T follicular helper cell (primary cell): ENCODE measurements around the gene ASPSCR1.
A peak's percentile ranks its signal among the peaks of the same experiment; 100 is the strongest.
"Not testable (repeated sequence)": the region's sequence is repeated elsewhere in the genome, so short reads cannot be mapped to it uniquely, and the experiment has no call there.

Experiments
- DNase-seq: peaks from one replicate; pipeline ENCODE4 v3.0.0-alpha.2; 2020; ENCODE audit warnings: low read depth

The ASPSCR1 gene

GRCh38 chr17:81941484-81942166 lies 35.8 kb upstream of the ASPSCR1 start:
- no peak for DNase-seq

GRCh38 chr17:81942167-81942553 lies 35.3 kb upstream of the ASPSCR1 start:
- DNase-seq = no peak

- DNase-seq = no peak
These were observed 32.6 kb upstream of the ASPSCR1 start for GRCh38 chr17:81944858-81945257.

GRCh38 chr17:81947189-81947588 lies 30.2 kb upstream of the ASPSCR1 start, which contains the start of gene MYADML2:
Gene MYADML2, minus strand, starts transcription at chr17:81947233. Its CDS starts 5,492 bp downstream, at chr17:81941741.
- no peak for DNase-seq

- DNase-seq = no peak
These were observed 28.6 kb upstream of the ASPSCR1 start for GRCh38 chr17:81948635-81949378.

- DNase-seq = no peak
These were observed 26.9 kb upstream of the ASPSCR1 start for GRCh38 chr17:81950501-81950900.

GRCh38 chr17:81951785-81952684 lies 25.4 kb upstream of the ASPSCR1 start:
- no peak for DNase-seq

- no peak for DNase-seq
These were observed 24.6 kb upstream of the ASPSCR1 start for GRCh38 chr17:81952792-81953228.

GRCh38 chr17:81953443-81953842 lies 24.0 kb upstream of the ASPSCR1 start:
- DNase-seq = not testable (repeated sequence)

GRCh38 chr17:81954131-81955057 lies 23.0 kb upstream of the ASPSCR1 start:
- DNase-seq = no peak

- DNase-seq = no peak
These were observed 22.3 kb upstream of the ASPSCR1 start for GRCh38 chr17:81955058-81955681.

GRCh38 chr17:81955756-81956544 lies 21.5 kb upstream of the ASPSCR1 start:
- DNase-seq = no peak

GRCh38 chr17:81956607-81957589 lies 20.5 kb upstream of the ASPSCR1 start:
- no peak for DNase-seq

GRCh38 chr17:81957691-81958432 lies 19.6 kb upstream of the ASPSCR1 start:
- no peak for DNase-seq

- no peak for DNase-seq
These were observed 18.6 kb upstream of the ASPSCR1 start for GRCh38 chr17:81958633-81959342.

- DNase-seq = peak; percentile 76
These were observed 17.9 kb upstream of the ASPSCR1 start for GRCh38 chr17:81959362-81960129.
